Stimulated activated CD4-positive, alpha-beta T cell treated with anti-CD3 and anti-CD28 coated beads, Interleukin-2, amount 100 ng/mL, for 24 hours (primary cell): ENCODE measurements around the gene CCNJL.

Experiments used
- DNase-seq, 2 donors: peaks; one replicate each; pipeline ENCODE4 v3.0.0-alpha.2; 2020

The CCNJL gene

GRCh38 chr5:160289721-160290120 is 22.6 kb downstream of the CCNJL start:
- no peak for DNase-seq

- DNase-seq = no peak
Observed at GRCh38 chr5:160289356-160289651, 23.1 kb downstream of the CCNJL start.

GRCh38 chr5:160287378-160288051 is 24.8 kb downstream of the CCNJL start:
- DNase-seq = no peak

GRCh38 chr5:160286947-160287346 is 25.4 kb downstream of the CCNJL start:
- no peak for DNase-seq

GRCh38 chr5:160285316-160285715 is 27.0 kb downstream of the CCNJL start:
- DNase-seq = no peak

- DNase-seq = no peak
Observed at GRCh38 chr5:160284291-160284873, 28.0 kb downstream of the CCNJL start.

- DNase-seq = no peak
Observed at GRCh38 chr5:160281275-160281674, 31.1 kb downstream of the CCNJL start.

GRCh38 chr5:160280384-160281095 is 31.8 kb downstream of the CCNJL start:
- DNase-seq = no peak

GRCh38 chr5:160278343-160278742 is 34.0 kb downstream of the CCNJL start:
- no peak for DNase-seq

- DNase-seq = no peak
Observed at GRCh38 chr5:160274483-160274931, 37.9 kb downstream of the CCNJL start.

- no peak for DNase-seq
Observed at GRCh38 chr5:160272889-160273288, 39.5 kb downstream of the CCNJL start.

- DNase-seq = no peak
Observed at GRCh38 chr5:160272264-160272663, 40.1 kb downstream of the CCNJL start.

- no peak for DNase-seq
Observed at GRCh38 chr5:160271836-160272235, 40.5 kb downstream of the CCNJL start.

GRCh38 chr5:160271396-160271795 is 41.0 kb downstream of the CCNJL start:
- no peak for DNase-seq

GRCh38 chr5:160270704-160271103 is 41.7 kb downstream of the CCNJL start:
- no peak for DNase-seq

GRCh38 chr5:160269017-160269416 is 43.3 kb downstream of the CCNJL start:
- DNase-seq = no peak

GRCh38 chr5:160268121-160268520 is 44.2 kb downstream of the CCNJL start:
- no peak for DNase-seq

GRCh38 chr5:160266752-160267345 is 45.5 kb downstream of the CCNJL start:
- DNase-seq = no peak

- no peak for DNase-seq
Observed at GRCh38 chr5:160266044-160266443, 46.3 kb downstream of the CCNJL start.

GRCh38 chr5:160263326-160263855 is 49.0 kb downstream of the CCNJL start:
- DNase-seq = no peak

- no peak for DNase-seq
Observed at GRCh38 chr5:160262151-160263074, 50.0 kb downstream of the CCNJL start.
